ENCODE results near the gene ITSN2. TPM values are rescaled to one million over a fixed set of nuclear protein-coding genes. Genes with fewer than 3 reads are reported as not detected.

ITSN2 gene
- total RNA-seq, 2 donors from 2014 or later, result 12.6 to 16.8 TPM

DNA sequence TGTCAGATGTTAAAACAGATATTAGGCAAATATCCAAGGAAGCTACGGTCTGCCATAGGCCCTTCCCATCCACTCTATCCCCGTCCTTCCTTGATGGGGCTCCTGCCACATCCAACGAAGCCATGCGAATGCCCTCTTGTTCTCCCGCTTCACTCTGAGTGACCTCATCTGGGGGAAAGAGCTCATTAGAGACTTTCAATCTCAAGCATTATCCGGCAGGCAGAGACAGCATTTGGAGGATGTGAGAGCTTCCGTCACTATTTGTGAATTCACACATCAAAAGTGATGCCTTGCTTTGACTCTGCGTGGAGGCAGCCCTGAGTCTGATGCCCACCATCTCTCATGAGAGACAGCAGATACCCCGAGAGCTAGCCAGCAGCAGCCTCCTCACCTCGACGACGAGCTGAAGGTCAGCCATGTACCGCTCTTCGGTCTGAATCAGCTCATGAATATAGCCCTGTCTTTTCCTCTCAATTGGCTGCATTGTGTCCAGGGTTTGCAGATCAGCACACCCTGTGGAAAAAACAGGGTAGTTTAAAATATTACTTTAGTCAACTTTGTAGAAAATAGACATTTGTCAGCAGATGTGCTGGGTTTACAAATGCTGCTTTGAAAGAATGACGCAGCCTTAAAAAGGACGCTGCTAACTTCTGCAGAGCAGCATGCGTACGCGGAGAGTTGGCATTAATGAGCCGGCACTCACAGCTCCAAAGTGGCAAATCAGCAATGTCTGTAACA, 139.6 kb downstream of the ITSN2 start:
- TF ChIP-seq, protein P1, sequence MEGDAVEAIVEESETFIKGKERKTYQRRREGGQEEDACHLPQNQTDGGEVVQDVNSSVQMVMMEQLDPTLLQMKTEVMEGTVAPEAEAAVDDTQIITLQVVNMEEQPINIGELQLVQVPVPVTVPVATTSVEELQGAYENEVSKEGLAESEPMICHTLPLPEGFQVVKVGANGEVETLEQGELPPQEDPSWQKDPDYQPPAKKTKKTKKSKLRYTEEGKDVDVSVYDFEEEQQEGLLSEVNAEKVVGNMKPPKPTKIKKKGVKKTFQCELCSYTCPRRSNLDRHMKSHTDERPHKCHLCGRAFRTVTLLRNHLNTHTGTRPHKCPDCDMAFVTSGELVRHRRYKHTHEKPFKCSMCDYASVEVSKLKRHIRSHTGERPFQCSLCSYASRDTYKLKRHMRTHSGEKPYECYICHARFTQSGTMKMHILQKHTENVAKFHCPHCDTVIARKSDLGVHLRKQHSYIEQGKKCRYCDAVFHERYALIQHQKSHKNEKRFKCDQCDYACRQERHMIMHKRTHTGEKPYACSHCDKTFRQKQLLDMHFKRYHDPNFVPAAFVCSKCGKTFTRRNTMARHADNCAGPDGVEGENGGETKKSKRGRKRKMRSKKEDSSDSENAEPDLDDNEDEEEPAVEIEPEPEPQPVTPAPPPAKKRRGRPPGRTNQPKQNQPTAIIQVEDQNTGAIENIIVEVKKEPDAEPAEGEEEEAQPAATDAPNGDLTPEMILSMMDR (conservative IDR thresholded peaks at IDR 0.05), result no peak
- H3K36me3 Mint-ChIP-seq (ENCODE audit: low read depth), result peaks cover 5% of the 10 kb centered on the region
- H3K9me3 Mint-ChIP-seq, result no peaks in the 10 kb centered on the region
- Histone ChIP-seq H3K4me3 (ENCODE audit: low read length) (no peak overlapping the region), H3K27me3 (ENCODE audit: control insufficient read depth, insufficient read depth, low read length, poor library complexity, severe bottlenecking) (peaks cover 53% of the 10 kb centered on the region), H3K9me3 (ENCODE audit: control insufficient read depth, low read length) (no peaks in the 10 kb centered on the region), H3K4me1 (ENCODE audit: control insufficient read depth, insufficient read depth, low read length) (no peaks in the 10 kb centered on the region), H3K9ac (ENCODE audit: extremely low read depth, low read length, poor library complexity, severe bottlenecking) (no peak overlapping the region), H3K27ac (ENCODE audit: low read depth, low read length) (no peak overlapping the region), H3K36me3 (ENCODE audit: control insufficient read depth, insufficient read depth, low read length) (no peaks in the 10 kb centered on the region)
- no peak overlapping the region for H3K27ac Mint-ChIP-seq
- 92 to 96% methylated on average over 18 to 20 of the region's 20 CpGs for WGBS, 2 experiments (ENCODE audit: insufficient coverage in 1 of 2, insufficient read length in 1 of 2)
- H3K4me1 Mint-ChIP-seq, result no peaks in the 10 kb centered on the region
- H3K27me3 Mint-ChIP-seq (ENCODE audit: insufficient read depth), result peaks cover 8% of the 10 kb centered on the region
- no peak for DNase-seq
- H3K4me3 Mint-ChIP-seq, result no peak overlapping the region

DNA sequence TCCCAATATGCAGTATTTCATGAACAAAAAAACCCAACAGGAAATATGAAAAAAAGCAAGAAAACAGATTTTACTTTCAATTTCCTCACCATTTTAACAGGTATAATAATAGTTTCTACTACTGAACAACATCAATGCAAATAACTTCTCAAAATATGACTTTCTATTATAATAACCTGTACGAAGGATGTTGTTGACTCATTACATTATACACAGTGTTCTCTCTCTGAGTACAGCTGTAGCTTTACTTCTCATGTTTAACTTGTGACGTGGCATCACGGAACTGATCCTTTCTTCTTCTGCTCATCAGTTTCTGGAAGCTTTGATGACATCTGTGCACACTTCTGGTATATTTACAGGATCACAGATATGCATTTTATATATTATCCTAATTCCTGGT, 145.5 kb downstream of the ITSN2 start:
- Histone ChIP-seq H3K4me3 (ENCODE audit: low read length) (no peak overlapping the region), H3K27ac (ENCODE audit: low read depth, low read length) (no peak overlapping the region), H3K9ac (ENCODE audit: extremely low read depth, low read length, poor library complexity, severe bottlenecking) (no peak overlapping the region), H3K9me3 (ENCODE audit: control insufficient read depth, low read length) (no peaks in the 10 kb centered on the region), H3K27me3 (ENCODE audit: control insufficient read depth, insufficient read depth, low read length, poor library complexity, severe bottlenecking) (peaks cover 90% of the 10 kb centered on the region), H3K4me1 (ENCODE audit: control insufficient read depth, insufficient read depth, low read length) (no peaks in the 10 kb centered on the region), H3K36me3 (ENCODE audit: control insufficient read depth, insufficient read depth, low read length) (no peaks in the 10 kb centered on the region)
- Mint-ChIP-seq H3K27ac (no peak overlapping the region), H3K9me3 (no peaks in the 10 kb centered on the region), H3K4me1 (no peaks in the 10 kb centered on the region), H3K36me3 (ENCODE audit: low read depth) (peaks cover 10% of the 10 kb centered on the region), H3K27me3 (ENCODE audit: insufficient read depth) (peaks cover 32% of the 10 kb centered on the region), H3K4me3 (no peak overlapping the region)
- WGBS, 2 experiments (ENCODE audit: insufficient coverage in 1 of 2, insufficient read length in 1 of 2), result 90 to 92% methylated on average over 3 of the region's 3 CpGs
- DNase-seq, result no peak
- TF ChIP-seq, protein P1 (conservative IDR thresholded peaks at IDR 0.05), result no peak

DNA sequence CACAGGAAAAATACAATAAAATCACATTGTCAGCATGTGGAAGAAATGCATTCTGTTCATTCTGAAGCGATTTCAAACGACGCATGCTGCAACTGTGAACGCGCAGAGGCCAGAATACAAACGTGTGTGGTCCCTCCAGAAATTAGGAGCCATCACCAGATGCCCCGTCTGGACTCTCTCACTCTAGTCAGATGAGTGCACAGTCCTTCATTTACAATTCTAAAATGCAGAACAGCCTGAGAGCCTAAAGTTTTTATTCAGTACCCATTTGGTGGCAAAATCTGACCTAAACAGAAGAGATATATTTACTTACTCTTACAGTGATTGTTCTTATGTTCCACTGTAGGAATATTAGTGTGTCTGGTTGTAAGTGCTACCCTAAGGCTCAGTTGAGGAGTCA, 148.9 kb downstream of the ITSN2 start:
- H3K4me3 Mint-ChIP-seq, result no peak overlapping the region
- peaks cover 96% of the 10 kb centered on the region for H3K27me3 ChIP-seq (ENCODE audit: control insufficient read depth, insufficient read depth, low read length, poor library complexity, severe bottlenecking)
- H3K36me3 Mint-ChIP-seq (ENCODE audit: low read depth), result peaks cover 26% of the 10 kb centered on the region
- TF ChIP-seq, protein P1 (conservative IDR thresholded peaks at IDR 0.05), result no peak
- H3K9ac ChIP-seq (ENCODE audit: extremely low read depth, low read length, poor library complexity, severe bottlenecking), result no peak overlapping the region
- H3K4me1 ChIP-seq (ENCODE audit: control insufficient read depth, insufficient read depth, low read length), result no peaks in the 10 kb centered on the region
- no peak for DNase-seq
- no peaks in the 10 kb centered on the region for H3K36me3 ChIP-seq (ENCODE audit: control insufficient read depth, insufficient read depth, low read length)
- no peaks in the 10 kb centered on the region for H3K4me1 Mint-ChIP-seq
- 73 to 80% methylated on average over 7 of the region's 7 CpGs for WGBS, 2 experiments (ENCODE audit: insufficient coverage in 1 of 2, insufficient read length in 1 of 2)
- H3K9me3 ChIP-seq (ENCODE audit: control insufficient read depth, low read length), result no peaks in the 10 kb centered on the region
- no peak overlapping the region for H3K4me3 ChIP-seq (ENCODE audit: low read length)
- H3K27ac ChIP-seq (ENCODE audit: low read depth, low read length), result no peak overlapping the region
- H3K27ac Mint-ChIP-seq, result no peak overlapping the region
- H3K9me3 Mint-ChIP-seq, result no peaks in the 10 kb centered on the region
- H3K27me3 Mint-ChIP-seq (ENCODE audit: insufficient read depth), result peaks cover 66% of the 10 kb centered on the region

All from endodermal cell (in vitro differentiated cells).